ENCODE data around the gene NR1I2.

The NR1I2 gene

DNA sequence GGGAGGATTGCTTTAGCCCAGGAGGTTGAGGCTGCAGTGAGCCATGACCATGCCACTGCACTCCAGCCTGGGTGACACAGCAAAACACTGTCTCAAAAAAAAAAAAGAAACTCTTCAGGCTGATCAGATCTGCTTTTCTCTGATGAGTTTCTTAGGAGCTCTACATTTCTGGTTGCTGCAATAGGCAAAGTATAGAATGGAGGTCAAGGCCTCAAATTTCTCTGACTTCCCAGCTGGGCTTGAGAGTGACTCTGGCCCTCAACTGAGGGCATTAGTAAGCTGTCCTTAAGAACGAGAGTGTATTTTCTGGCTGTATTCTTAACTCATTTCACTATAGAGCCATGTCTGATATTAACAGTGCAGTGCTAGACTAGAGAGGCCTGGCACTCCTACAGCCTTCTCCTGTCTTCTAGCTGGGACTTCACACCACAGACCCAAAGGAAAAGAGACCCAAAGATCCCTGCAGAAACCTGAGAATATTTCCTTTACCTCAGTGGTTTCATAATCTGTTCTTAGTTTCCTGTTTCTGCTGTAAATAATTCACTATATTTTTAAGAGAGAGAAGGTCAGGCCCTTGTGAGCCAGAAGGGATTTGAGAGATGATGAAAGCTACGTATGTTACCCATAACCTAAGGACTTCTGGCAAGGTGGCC is 2.0 kb upstream of the NR1I2 start:
- no peak for DNase-seq (ENCODE audit: low read depth)

DNA sequence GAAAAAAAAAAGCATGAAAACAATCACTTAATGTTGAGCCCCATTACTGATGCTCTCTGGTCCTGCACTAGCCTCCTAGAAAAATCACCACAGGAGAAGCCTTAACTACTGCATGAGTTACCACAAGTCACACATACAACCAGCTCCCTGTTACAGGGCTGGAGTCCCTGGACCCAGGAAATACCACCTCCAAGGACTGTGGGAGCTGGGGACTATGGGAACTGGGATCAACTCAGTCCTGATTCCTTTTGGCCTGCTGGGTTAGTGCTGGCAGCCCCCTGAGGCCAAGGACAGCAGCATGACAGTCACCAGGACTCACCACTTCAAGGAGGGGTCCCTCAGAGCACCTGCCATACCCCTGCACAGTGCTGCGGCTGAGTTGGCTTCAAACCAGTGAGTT is 559 bp downstream of the NR1I2 start:
- no peak for DNase-seq (ENCODE audit: low read depth)

DNA sequence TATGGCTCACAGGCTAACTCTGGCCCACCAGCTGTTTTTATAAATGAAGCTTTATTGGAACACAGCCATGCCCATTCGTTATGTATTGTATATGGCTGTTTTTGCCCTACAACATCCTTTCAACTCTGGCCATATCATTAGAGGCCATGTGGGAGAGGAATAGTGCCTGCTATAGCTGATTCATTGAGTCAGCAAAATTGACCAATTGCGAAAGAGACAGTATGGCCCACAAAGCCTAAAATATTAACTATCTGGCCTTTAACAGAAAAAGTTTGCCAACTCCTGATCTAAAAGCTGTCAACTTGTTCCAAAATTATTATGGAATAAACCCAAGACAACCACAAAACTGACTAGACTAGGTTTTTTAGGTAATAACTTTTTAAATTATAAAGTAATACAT is 1.4 kb downstream of the NR1I2 start:
- no peak for DNase-seq (ENCODE audit: low read depth)

DNA sequence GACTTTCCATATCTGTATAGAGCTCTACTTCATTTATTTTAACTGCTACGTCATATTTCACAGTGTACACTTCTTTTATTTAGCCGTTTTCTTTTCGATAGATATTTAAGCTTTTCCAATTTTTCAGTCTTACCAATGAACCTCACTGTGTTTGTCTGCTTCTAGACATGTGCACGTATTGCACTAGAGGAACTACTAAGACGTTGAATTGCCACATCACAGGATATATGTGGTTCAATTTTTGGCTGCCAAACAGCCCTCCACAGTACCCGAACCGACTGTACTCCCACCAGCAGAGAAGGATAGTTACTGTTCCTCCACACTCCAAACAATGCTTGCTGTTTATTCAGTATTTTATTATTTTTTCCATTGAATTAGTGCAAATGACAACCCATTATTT is 2.0 kb downstream of the NR1I2 start:
- no peak for DNase-seq (ENCODE audit: low read depth)

DNA sequence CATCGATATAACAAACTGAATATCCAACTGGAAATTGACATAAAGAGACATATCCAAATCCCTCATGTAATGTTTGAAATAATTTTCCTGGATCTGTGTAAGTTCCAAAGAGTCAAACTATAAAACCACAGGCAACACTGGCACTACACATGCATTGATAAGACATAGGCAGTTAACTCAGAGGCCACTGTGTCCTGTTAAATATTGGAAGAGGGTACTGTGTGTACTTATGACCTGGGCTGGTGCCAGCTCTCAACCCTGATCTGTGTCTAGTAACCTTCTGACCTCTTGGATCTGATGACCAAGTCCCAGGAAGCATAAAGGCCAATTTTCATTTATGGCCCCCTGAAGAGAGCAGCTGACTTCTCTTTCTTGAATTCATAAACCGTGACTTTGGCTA is 4.5 kb downstream of the NR1I2 start:
- no peak for DNase-seq (ENCODE audit: low read depth)

DNA sequence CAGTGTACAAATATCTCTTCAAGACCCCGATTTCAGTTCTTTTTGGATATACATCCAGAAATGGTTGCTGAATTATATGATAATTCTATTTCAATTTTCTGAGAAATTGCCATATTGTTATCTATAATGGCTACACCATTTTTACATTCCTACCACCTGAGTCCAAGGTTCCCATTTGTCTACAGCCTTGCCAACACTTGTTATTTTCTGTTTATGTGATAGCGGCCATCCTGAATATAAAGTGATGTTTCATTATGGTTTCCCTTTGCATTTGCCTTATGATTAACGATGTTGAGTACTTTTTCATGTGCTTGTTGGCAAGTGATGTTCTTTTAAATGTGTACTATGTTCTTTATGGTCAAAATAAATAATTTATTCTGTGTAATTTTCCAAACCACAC is 8.5 kb downstream of the NR1I2 start:
- DNase-seq (ENCODE audit: low read depth) = no peak

DNA sequence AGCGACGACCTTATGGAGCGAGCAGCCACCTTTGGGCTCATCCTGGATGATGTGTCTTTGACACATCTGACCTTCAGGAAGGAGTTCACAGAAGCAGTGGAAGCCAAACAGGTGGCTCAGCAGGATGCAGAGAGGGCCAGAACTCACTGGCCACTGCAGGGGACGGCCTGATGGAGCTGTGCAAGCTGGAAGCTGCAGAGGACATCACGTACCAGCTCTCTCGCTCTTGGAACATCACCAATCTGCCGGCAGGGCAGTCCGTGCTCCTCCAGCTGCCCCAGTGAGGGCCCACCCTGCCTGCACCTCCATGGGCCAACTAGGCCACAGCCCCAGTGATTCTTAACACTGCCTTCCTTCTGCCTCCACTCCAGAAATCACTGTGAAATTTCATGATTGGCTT is 10.4 kb downstream of the NR1I2 start:
- DNase-seq (ENCODE audit: low read depth) = no peak

DNA sequence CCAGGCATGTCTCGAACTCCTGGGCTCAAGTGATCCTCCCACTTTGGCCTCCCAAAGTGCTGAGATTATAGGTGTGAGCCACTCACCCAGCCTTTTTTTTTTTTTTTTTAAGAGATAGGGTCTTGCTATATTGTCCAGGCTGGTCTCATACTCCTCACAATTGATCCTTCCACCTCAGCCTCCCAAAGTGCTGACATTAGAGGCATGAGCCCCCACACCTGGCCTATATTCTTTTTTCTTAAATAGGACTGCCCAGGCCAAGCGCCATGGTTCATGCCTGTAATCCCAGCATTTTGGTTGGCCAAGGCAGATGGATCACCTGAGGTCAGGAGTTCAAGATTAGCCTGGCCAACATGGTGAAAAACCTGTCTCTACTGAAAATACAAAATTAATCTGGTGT is 12.5 kb downstream of the NR1I2 start:
- DNase-seq (ENCODE audit: low read depth) = no peak

DNA sequence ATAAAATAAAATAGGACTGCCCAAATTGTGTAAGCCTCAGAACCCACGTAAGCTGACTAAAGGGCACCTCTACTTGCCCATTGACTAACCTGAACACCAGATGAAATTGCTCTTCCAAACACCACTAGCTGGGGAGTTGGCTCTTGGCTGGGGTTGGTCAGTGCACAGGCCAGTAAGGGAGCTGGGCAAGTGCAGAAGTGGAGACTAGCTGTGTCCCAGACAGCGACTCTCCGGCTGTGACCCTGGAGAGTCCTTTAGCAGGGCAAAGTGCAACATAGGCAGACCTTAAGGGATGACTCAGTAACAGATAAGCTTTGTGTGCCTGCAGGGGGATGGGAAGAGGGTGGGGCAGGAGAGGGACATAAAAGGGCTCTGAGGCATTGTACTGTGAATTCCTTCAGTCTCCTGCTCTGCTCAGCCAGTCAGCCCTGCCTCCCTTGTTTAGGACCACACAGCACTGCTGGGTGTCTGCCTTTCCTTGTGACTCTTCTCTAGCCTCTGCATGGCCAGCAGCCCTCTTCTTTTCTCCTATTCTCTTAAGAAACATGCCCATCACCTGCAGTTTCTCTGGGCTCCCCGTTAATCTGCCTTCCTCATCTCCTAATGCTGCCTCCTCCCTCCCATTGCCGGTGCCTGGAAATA is 13.2 kb downstream of the NR1I2 start:
- no peak for DNase-seq (ENCODE audit: low read depth)

DNA sequence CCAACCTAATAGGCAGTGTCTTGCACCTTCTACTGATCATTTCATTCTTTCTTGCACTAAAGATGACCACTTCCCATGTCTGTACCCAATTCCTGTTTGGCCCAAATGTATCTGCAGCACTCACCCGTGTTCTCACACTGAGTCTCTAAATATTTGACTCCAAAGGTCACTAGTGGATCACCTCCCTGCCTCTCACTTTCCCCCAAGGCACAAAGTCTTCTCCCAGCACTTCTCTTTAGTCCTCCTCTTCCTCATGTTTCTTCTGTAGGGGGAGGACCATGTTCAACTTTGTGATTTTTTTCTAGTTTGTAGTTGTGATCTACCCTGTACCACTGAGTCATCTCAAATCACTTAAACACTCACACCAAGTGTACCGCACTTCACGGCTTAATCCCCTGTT is 13.9 kb downstream of the NR1I2 start:
- DNase-seq (ENCODE audit: low read depth) = no peak

DNA sequence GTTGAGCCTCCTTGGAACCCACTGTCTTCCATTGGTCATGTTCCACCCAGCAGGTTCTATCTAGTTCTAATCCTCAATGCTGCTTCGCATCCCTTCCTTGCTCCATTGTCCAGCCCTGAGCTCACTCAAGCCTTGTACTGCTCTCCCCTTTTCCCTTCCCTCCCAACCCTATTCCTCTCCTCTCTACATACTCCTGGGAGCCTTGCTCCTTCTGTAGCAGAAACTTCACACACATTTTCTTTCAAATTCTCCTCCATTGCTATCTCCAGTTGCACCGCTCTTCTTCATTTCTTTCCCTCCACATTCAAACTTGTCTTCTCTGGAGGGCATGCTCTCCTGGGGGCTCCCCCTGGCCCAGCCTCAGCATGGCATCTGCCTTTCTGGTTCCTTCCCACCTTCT is 14.5 kb downstream of the NR1I2 start:
- no peak for DNase-seq (ENCODE audit: low read depth)

DNA sequence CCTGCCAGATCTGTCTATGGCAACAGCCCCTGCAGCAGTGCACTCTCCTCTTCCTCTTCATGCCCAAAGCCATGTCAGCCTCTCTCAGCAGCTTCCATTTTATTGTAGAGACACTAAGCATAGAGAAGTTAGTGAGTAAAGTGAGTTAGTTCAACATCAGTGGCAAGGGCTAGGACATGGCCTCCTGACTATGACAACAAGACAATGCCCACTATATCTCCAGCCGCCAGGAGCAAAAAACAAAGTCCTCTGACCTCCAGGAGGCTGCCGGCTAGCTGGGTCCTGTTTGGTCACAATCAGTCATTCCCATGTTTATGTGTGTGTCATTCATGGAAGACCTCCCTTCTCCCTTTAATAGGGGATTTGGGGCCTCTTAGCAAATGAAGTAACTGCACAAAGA is 14.9 kb downstream of the NR1I2 start:
- DNase-seq (ENCODE audit: low read depth) = no peak

DNA sequence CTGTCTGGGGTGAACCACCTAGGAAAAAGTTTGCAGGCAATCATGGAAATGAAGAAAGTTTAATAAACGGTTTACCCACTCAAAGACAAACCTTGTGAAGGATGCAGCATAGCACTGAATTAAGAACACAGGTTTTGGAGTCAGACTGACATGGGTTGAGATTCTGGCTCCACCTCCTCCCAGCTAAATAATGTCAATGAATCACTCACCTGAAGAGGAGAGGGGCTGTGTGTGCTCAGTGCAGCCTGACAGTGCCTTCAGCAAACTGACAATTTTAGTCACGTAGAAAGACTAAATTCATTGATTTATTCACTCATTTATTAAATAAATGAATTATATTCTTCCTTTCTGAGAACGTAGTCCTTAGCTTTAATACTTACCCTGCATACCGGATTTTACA is 18.9 kb downstream of the NR1I2 start:
- no peak for DNase-seq (ENCODE audit: low read depth)

DNA sequence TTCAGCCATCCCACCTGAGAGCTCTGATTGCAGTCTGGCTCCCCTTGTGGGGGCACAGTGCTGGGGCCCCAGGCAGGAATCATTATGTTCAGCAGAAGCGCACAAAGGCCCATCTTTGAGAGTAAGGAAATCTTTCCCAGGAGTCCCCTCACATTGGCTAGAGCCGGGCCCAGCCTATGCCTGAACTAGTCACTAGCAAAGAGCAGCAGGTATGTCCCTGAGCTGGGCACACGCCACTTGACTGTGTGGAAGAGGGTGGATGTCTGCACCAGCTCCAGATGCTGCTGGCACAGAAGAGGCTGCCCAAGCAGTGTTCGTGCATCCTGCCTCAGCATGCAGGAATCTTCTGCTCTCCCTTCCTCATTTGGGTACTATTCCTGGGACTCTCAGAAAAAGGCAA is 26.3 kb downstream of the NR1I2 start:
- no peak for DNase-seq (ENCODE audit: low read depth)

DNA sequence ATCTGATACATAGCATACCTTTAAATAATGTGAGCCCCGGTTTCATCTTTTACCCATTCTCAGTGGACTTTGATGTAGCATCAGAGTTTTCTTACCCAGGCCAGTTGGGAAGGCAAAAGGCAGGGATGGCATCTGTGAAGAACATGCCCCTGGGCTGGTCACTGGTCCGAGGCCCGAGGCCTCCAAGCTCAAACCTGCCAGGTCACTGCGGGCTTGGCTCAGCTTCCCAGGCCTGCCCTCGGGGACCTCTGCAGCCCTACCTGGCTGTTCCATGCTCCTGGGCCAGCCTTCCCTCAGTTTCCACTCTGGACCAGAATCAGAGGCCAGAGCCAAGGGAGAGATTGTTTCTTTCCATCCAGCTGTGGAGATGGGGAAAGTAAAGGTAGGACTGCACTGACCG is 26.9 kb downstream of the NR1I2 start:
- DNase-seq (ENCODE audit: low read depth) = no peak

DNA sequence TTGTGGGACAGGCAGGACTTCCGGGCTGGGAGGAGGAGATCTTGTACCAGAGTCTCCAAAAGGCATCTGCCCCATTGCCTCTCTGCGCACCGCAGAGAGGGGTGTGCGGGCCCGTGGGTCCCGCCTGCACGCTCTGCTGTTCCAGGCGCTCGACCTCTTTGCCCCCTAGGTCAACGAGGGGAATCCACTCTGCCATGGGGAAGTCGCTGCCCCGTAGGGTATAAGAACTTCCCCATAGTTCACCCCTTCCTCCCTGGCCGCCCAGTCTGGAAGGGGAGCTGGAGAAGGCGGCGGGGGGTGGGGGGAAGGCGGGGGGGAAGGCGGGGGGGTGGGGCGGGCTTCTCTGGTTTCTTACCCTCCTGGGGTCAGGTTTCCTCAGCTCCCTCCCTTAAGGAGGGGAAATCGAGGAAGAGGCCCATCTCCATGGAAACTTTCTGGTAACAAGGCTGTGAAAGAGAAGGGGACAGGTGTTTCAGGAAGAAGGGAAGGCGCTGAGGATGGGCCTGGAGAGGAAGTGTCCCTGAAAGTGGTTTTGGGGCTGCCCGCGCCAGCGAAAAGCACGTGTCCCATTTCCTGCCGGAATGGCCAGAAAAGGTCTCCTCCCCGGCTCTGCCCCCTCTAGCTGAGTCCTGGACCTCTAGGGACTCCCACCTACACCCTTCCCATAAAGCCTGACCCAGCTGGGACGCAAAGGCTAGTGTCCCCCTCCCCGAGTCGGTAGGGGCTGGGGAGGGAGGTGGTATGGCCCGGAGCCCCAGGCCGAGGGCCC is 27.5 kb downstream of the NR1I2 start:
- DNase-seq (ENCODE audit: low read depth) = no peak

DNA sequence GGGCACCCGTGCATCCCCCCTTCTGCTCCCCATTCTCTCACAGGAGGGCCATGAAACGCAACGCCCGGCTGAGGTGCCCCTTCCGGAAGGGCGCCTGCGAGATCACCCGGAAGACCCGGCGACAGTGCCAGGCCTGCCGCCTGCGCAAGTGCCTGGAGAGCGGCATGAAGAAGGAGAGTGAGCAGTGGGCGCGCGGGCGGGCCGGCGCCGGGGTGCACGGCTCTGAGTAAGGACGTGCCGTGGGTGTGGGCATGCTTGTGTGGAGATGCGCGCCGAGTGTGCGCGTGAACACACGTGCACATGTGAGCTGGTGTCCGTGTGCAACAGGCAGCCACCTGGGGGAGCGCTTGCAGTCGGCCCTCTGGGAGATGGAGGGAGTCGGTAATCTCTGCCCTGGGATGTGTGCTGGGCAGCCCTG is 28.1 kb downstream of the NR1I2 start:
- DNase-seq (ENCODE audit: low read depth) = peak; percentile 8

DNA sequence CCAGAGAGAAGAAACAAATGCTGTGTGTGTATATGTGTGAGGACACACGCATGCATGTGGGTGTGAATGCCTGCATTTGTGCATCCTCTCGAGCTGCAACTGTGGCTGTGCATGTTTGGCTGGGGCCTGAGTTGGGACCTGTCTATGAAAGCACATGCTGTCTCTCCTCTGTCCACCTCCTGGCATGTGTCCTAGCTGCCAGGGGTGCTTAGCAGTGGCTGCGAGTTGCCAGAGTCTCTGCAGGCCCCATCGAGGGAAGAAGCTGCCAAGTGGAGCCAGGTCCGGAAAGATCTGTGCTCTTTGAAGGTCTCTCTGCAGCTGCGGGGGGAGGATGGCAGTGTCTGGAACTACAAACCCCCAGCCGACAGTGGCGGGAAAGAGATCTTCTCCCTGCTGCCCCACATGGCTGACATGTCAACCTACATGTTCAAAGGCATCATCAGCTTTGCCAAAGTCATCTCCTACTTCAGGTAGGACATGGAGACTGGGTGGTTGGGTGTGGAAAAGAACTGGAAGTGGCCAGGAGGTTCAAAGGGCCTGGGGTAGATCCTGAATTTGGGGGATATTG is 30.7 kb downstream of the NR1I2 start:
- no peak for DNase-seq (ENCODE audit: low read depth)

DNA sequence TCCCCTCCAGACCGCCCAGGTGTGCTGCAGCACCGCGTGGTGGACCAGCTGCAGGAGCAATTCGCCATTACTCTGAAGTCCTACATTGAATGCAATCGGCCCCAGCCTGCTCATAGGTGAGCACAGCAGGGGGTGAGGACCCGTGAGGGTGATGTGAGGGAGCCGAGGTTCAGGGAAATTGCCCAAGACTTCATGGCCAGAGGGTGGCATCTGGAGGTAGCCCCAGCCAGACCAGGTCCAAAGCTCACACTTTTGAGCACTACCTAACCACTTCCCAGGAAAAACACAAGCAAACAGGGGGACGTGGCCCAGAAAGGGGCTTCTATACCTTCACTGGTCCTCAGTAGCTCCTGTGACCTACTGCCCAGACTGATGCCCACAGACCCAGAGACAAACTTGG is 33.8 kb downstream of the NR1I2 start:
- DNase-seq (ENCODE audit: low read depth) = no peak

DNA sequence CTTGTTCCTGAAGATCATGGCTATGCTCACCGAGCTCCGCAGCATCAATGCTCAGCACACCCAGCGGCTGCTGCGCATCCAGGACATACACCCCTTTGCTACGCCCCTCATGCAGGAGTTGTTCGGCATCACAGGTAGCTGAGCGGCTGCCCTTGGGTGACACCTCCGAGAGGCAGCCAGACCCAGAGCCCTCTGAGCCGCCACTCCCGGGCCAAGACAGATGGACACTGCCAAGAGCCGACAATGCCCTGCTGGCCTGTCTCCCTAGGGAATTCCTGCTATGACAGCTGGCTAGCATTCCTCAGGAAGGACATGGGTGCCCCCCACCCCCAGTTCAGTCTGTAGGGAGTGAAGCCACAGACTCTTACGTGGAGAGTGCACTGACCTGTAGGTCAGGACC is 35.2 kb downstream of the NR1I2 start:
- no peak for DNase-seq (ENCODE audit: low read depth)

DNA sequence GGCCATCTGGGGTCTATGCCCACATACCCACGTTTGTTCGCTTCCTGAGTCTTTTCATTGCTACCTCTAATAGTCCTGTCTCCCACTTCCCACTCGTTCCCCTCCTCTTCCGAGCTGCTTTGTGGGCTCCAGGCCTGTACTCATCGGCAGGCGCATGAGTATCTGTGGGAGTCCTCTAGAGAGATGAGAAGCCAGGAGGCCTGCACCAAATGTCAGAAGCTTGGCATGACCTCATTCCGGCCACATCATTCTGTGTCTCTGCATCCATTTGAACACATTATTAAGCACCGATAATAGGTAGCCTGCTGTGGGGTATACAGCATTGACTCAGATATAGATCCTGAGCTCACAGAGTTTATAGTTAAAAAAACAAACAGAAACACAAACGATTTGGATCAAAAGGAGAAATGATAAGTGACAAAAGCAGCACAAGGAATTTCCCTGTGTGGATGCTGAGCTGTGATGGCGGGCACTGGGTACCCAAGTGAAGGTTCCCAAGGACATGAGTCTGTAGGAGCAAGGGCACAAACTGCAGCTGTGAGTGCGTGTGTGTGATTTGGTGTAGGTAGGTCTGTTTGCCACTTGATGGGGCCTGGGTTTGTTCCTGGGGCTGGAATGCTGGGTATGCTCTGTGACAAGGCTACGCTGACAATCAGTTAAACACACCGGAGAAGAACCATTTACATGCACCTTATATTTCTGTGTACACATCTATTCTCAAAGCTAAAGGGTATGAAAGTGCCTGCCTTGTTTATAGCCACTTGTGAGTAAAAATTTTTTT is 35.9 kb downstream of the NR1I2 start:
- no peak for DNase-seq (ENCODE audit: low read depth)

DNA sequence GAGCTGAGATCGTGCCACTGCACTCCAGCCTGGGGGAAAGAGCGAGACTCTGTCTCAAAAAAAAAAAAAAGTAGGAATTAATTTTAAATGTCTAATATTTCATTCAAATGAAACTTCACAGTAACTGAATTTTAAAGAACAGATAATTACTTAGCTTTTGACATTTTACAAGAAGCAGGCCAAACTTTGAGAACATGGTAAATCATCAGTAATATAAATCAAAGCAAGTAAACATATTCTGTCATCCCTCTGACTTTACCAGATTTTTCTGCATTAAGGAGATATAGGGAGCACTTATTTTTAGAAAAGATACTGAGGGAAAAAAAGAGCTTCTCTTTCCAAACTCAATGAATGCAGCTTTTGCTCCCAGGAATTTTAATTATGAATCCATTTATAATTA is 37.0 kb downstream of the NR1I2 start:
- DNase-seq (ENCODE audit: low read depth) = no peak
